Mesothelial cell of epicardium (in vitro differentiated cells): ENCODE results near the gene MDM2. TPM values are rescaled to one million over a fixed set of nuclear protein-coding genes. Genes with fewer than 3 reads are reported as not detected.
"Not testable (repeated sequence)": the region's sequence is repeated elsewhere in the genome, so short reads cannot be mapped to it uniquely, and the experiment has no call there.

Experiments
- DNase-seq, 2 experiments: peaks; one replicate each; pipeline ENCODE4 v3.0.0; 2021; ENCODE audit warnings: low spot score in 2 of 2; ENCODE audit not compliant: unreplicated experiment in 2 of 2
- H3K27ac Mint-ChIP-seq: 2 replicates; pipeline ENCODE4 v1.8.0; 2021; ENCODE audit warnings: mixed read lengths
- H3K27me3 Mint-ChIP-seq: 2 replicates; pipeline ENCODE4 v1.8.0; 2021; ENCODE audit warnings: low read depth, mixed read lengths
- H3K36me3 Mint-ChIP-seq: 2 replicates; pipeline ENCODE4 v1.8.0; 2021; ENCODE audit warnings: mixed read lengths
- H3K4me1 Mint-ChIP-seq: 2 replicates; pipeline ENCODE4 v1.8.0; 2021; ENCODE audit warnings: mixed read lengths
- H3K4me3 Mint-ChIP-seq: 2 replicates; pipeline ENCODE4 v1.8.0; 2021; ENCODE audit warnings: mild to moderate bottlenecking, moderate library complexity, mixed read lengths
- H3K9me3 Mint-ChIP-seq: 2 replicates; pipeline ENCODE4 v1.8.0; 2021; ENCODE audit warnings: mixed read lengths
- CTCF ChIP-seq: fragments of 200-600 bp; sonication (generic); IDR thresholded peaks from one replicate; pipeline ENCODE4 v1.5.0; 2021; ENCODE audit warnings: antibody characterized with exemption; ENCODE audit not compliant: unreplicated experiment
- total RNA-seq: library from RNA; stranded (reverse); gene quantifications from 3 replicates; pipeline ENCODE4 v1.2.1, GENCODE V29; 2021

MDM2 gene
- total RNA-seq, 1 donor from 2014 or later = 182 TPM

- H3K9me3 Mint-ChIP-seq = no peaks in the 10 kb centered on the region
- peaks cover 12% of the 10 kb centered on the region for H3K36me3 Mint-ChIP-seq
- DNase-seq = no peak
- H3K27me3 Mint-ChIP-seq = no peaks in the 10 kb centered on the region
- no peak for TF ChIP-seq CTCF
- H3K27ac Mint-ChIP-seq = peak overlapping the region; percentile 97
- peak overlapping the region; percentile 89 for H3K4me3 Mint-ChIP-seq
- H3K4me1 Mint-ChIP-seq = peaks cover 29% of the 10 kb centered on the region
These were observed 1.4 kb downstream of the MDM2 start for GRCh38 chr12:68809190-68810026.

GRCh38 chr12:68810027-68810389, 2.0 kb downstream of the MDM2 start:
- H3K9me3 Mint-ChIP-seq, H3K27ac Mint-ChIP-seq, DNase-seq, H3K27me3 Mint-ChIP-seq: not testable (repeated sequence)
- H3K36me3 Mint-ChIP-seq = peaks cover 12% of the 10 kb centered on the region
- peak overlapping the region; percentile 89 for H3K4me3 Mint-ChIP-seq
- peaks cover 32% of the 10 kb centered on the region for H3K4me1 Mint-ChIP-seq

GRCh38 chr12:68811573-68811972, 3.6 kb downstream of the MDM2 start:
- not testable (repeated sequence) for H3K9me3 Mint-ChIP-seq, DNase-seq, H3K27me3 Mint-ChIP-seq
- peaks cover 16% of the 10 kb centered on the region for H3K36me3 Mint-ChIP-seq
- H3K4me1 Mint-ChIP-seq = peaks cover 36% of the 10 kb centered on the region
- peak overlapping the region; percentile 50 for H3K27ac Mint-ChIP-seq
- H3K4me3 Mint-ChIP-seq = peak overlapping the region; percentile 31

GRCh38 chr12:68812553-68813241, 4.7 kb downstream of the MDM2 start:
- Mint-ChIP-seq H3K27me3 (no peaks in the 10 kb centered on the region), H3K9me3 (no peaks in the 10 kb centered on the region), H3K4me1 (peaks cover 33% of the 10 kb centered on the region), H3K4me3 (peak overlapping the region; percentile 4), H3K27ac (peak overlapping the region; percentile 64), H3K36me3 (peaks cover 23% of the 10 kb centered on the region)
- TF ChIP-seq CTCF = no peak
- DNase-seq = no peak

GRCh38 chr12:68813242-68813593, 5.2 kb downstream of the MDM2 start:
- TF ChIP-seq CTCF = no peak
- H3K4me1 Mint-ChIP-seq = peaks cover 33% of the 10 kb centered on the region
- no peaks in the 10 kb centered on the region for H3K9me3 Mint-ChIP-seq
- peak overlapping the region; percentile 64 for H3K27ac Mint-ChIP-seq
- H3K27me3 Mint-ChIP-seq = no peaks in the 10 kb centered on the region
- H3K36me3 Mint-ChIP-seq = peaks cover 23% of the 10 kb centered on the region
- H3K4me3 Mint-ChIP-seq = peak overlapping the region; percentile 4
- no peak for DNase-seq

- DNase-seq = no peak
- no peak for TF ChIP-seq CTCF
- Mint-ChIP-seq H3K4me1 (peaks cover 26% of the 10 kb centered on the region), H3K36me3 (peaks cover 28% of the 10 kb centered on the region), H3K27ac (peak overlapping the region; percentile 50), H3K27me3 (no peaks in the 10 kb centered on the region), H3K4me3 (no peak overlapping the region), H3K9me3 (no peaks in the 10 kb centered on the region)
These were observed 6.7 kb downstream of the MDM2 start for GRCh38 chr12:68814490-68815231.
